A549 treated with RU486 at 1 μM for 4 hours (cell line): ENCODE data around the gene RFPL4AL1. TPM values are rescaled to one million over a fixed set of nuclear protein-coding genes. Genes with fewer than 3 reads are reported as not detected.

Experiments used
- total RNA-seq: library from RNA; stranded (reverse); fragments of 200-300 nt; extraction: Qiagen RNA extraction; gene quantifications from 5 replicates; pipeline ENCODE4 v1.2.3, GENCODE V29; 2022; ENCODE audit warnings: low read depth

The RFPL4AL1 gene
- total RNA-seq = not detected in 5 replicates

GRCh38 chr19:55768818-55769217 lies at the start of gene RFPL4AL1:
TSS of gene RFPL4AL1 (plus strand) at chr19:55769118. CDS start at chr19:55771805, 2,687 bp downstream.

DNA sequence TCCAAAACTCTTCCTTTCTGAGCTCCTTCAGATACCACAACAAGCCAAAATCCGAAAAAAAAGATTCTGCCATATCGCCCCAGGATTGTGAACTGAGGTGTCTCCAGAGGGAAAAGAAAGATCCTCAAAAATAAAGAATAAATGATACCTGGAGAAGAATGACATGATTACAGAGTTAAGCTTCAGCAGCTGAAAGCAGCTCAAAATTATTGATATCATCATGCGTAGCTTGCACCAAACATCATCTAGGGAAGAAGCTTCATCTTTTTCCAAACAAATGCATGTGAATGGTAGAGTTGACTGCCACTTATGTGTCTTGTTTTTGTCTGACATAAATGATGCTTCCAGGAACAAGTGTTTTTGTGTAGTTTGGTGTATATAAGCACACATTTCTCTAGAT lies 30.6 kb upstream of the RFPL4AL1 start, which contains the start of gene NLRP9:
Gene NLRP9, minus strand, starts transcription at position 101 of the 400 bp plus-strand sequence. Its CDS starts 28 bp downstream, at position 73.

DNA sequence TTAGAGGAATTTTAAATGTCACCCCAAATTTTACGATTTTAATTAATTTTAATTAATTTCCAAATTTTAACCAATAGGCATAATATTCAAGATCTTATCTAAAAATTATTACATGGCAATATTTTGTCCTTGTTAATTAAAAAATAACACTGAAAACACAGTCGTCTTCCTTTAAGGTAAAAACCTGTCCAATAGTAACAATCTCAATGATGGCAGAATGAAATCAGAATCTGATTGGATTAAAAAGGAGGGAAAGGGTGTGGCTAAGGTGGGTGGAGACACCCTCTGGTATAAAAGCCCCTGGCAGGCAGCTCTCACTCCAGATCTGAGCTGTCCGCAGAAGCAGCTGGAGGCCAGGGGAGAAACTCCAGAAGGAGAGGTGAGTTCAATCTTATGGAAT lies 10.1 kb upstream of the RFPL4AL1 start, which contains the start of gene RFPL4A:
Gene RFPL4A, plus strand, starts transcription at position 301 of the 400 bp plus-strand sequence. CDS start 2,704 bp downstream, outside the sequence.

Other genes starting within 250 kb of the RFPL4AL1 start
- 1.4 to 2.7 TPM (median 2.3 TPM) in 5 replicates for gene SBK2, start 232.0 kb upstream of the RFPL4AL1 start, total RNA-seq
- gene SBK3, start 223.6 kb upstream of the RFPL4AL1 start, total RNA-seq = 1.4 to 2.0 TPM (median 1.7 TPM) in 5 replicates
- 17.5 to 33.5 TPM (median 31.6 TPM) in 5 replicates for gene ZNF579, start 188.3 kb upstream of the RFPL4AL1 start, total RNA-seq
- 22.4 to 26.6 TPM (median 25.4 TPM) in 5 replicates for gene FIZ1, start 169.6 kb upstream of the RFPL4AL1 start, total RNA-seq
- gene ZNF524, start 168.8 kb upstream of the RFPL4AL1 start, total RNA-seq = 12.9 to 20.5 TPM (median 17.4 TPM) in 5 replicates
- 7.3 to 16.1 TPM (median 12.2 TPM) in 5 replicates for gene ZNF865, start 163.5 kb upstream of the RFPL4AL1 start, total RNA-seq
- 4.6 to 6.7 TPM (median 6.5 TPM) in 5 replicates for gene ZNF784, start 144.6 kb upstream of the RFPL4AL1 start, total RNA-seq
- 29.8 to 60.8 TPM (median 53.2 TPM) in 5 replicates for gene ZNF580, start 128.1 kb upstream of the RFPL4AL1 start, total RNA-seq
- gene ZNF581, start 125.5 kb upstream of the RFPL4AL1 start, total RNA-seq = 35.3 to 52.1 TPM (median 49.6 TPM) in 5 replicates
- gene CCDC106, start 120.9 kb upstream of the RFPL4AL1 start, total RNA-seq = 15.2 to 19.9 TPM (median 19.1 TPM) in 5 replicates
- 265 to 295 TPM (median 292 TPM) in 5 replicates for gene U2AF2, start 114.1 kb upstream of the RFPL4AL1 start, total RNA-seq
- gene EPN1, start 93.9 kb upstream of the RFPL4AL1 start, total RNA-seq = 123 to 213 TPM (median 191 TPM) in 5 replicates
- not detected in 5 replicates for gene NLRP9, start 30.7 kb upstream of the RFPL4AL1 start, total RNA-seq
- 0.22 to 0.86 TPM (median 0.56 TPM) in 5 replicates for gene RFPL4A, start 10.0 kb upstream of the RFPL4AL1 start, total RNA-seq
- 0.06 TPM in 1 of 5 replicates, not detected in the others for gene NLRP11, start 62.9 kb downstream of the RFPL4AL1 start, total RNA-seq
- gene NLRP4, start 67.4 kb downstream of the RFPL4AL1 start, total RNA-seq = not detected in 5 replicates
- gene NLRP13, start 163.2 kb downstream of the RFPL4AL1 start, total RNA-seq = not detected in 5 replicates
- not detected in 5 replicates for gene NLRP8, start 178.7 kb downstream of the RFPL4AL1 start, total RNA-seq
- gene NLRP5, start 217.7 kb downstream of the RFPL4AL1 start, total RNA-seq = not detected in 5 replicates